Measurements from ENCODE around the gene DCXR. TPM values are rescaled to one million over a fixed set of nuclear protein-coding genes. Genes with fewer than 3 reads are reported as not detected.

DCXR gene
- total and polyA plus RNA-seq, 2 of the 13 experiments (the other 11 are each of a cell fraction or from before 2014, with no cell fraction given): 287 to 311 TPM

- TF ChIP-seq BCLAF1 (IDR thresholded peaks at IDR 0.05) (no peak), THRA (CRISPR knock-in tag; IDR thresholded peaks at IDR 0.05; ENCODE audit: borderline replicate concordance) (peak; percentile 86), CHD2 (IDR thresholded peaks at IDR 0.05; ENCODE audit: low read depth, low read length) (no peak), CREM (IDR thresholded peaks at IDR 0.05) (peak; percentile 66), CREM (CRISPR knock-in tag; IDR thresholded peaks at IDR 0.05) (0 out of 2 replicates have a peak, but pooled peaks have one; percentile 5), RCOR2 (CRISPR knock-in tag; IDR thresholded peaks at IDR 0.05) (no peak; the same call in 1 of the 2 replicates), FOXA3 (CRISPR knock-in tag; IDR thresholded peaks at IDR 0.05) (peak; percentile 90), ZNF781 (CRISPR knock-in tag; IDR thresholded peaks at IDR 0.05; ENCODE audit: borderline replicate concordance, not compliant biosample characterization) (peak; percentile 99), ZNF556 (CRISPR knock-in tag; IDR thresholded peaks at IDR 0.05; ENCODE audit: borderline replicate concordance) (no peak; the same call in 1 of the 2 replicates), HHEX (CRISPR knock-in tag; IDR thresholded peaks at IDR 0.05) (peak; percentile 62), TSC22D2 (CRISPR knock-in tag; IDR thresholded peaks at IDR 0.05; ENCODE audit: borderline replicate concordance) (peak; percentile 96), ZNF414 (CRISPR knock-in tag; IDR thresholded peaks at IDR 0.05) (0 out of 2 replicates have a peak, but pooled peaks have one; percentile 22), ZNF24 (IDR thresholded peaks at IDR 0.05) (0 out of 2 replicates have a peak, but pooled peaks have one; percentile 8), RARG (CRISPR knock-in tag; IDR thresholded peaks at IDR 0.05; ENCODE audit: low read depth) (no peak), ZMYM3 (CRISPR knock-in tag; IDR thresholded peaks at IDR 0.05) (peak; percentile 44; the same call in 1 of the 2 replicates), ZFP37 (CRISPR knock-in tag; IDR thresholded peaks at IDR 0.05; ENCODE audit: borderline replicate concordance) (peak; percentile 88), ZNF672 (CRISPR knock-in tag; IDR thresholded peaks at IDR 0.05) (peak; percentile 70; the same call in 1 of the 2 replicates), PCBP1 (IDR thresholded peaks at IDR 0.05; ENCODE audit: borderline replicate concordance, low read depth, low read length) (no peak; the same call in none of the 2 replicates), ATF2 (CRISPR knock-in tag; IDR thresholded peaks at IDR 0.05) (peak; percentile 44; the same call in 1 of the 2 replicates), STAG1 (CRISPR knock-in tag; IDR thresholded peaks at IDR 0.05) (peak; percentile 31; the same call in 1 of the 2 replicates), MTA1 (CRISPR knock-in tag; IDR thresholded peaks at IDR 0.05; ENCODE audit: borderline replicate concordance) (peak; percentile 98), ESRRA (CRISPR knock-in tag; IDR thresholded peaks at IDR 0.05; ENCODE audit: low read depth) (peak; percentile 95)
These were observed 45.0 kb downstream of the DCXR start (continued) for GRCh38 chr17:81992306-81993102.
